Naive thymus-derived CD4-positive, alpha-beta T cell (primary cell): ENCODE results near the gene ESRRB. TPM values are rescaled to one million over a fixed set of nuclear protein-coding genes. Genes with fewer than 3 reads are reported as not detected.
A peak's percentile ranks its signal among the peaks of the same experiment; 100 is the strongest.

Source experiments
- ATAC-seq: fragments of 150-1000 bp; cut with Tn5 transposase; 2 replicates; pipeline ENCODE4 v1.10.0; 2021; ENCODE audit warnings: mild to moderate bottlenecking, moderate library complexity
- CTCF ChIA-PET: fragments of 350-600 bp; sonication (Branson Sonifier 250); formaldehyde crosslinking; loops from one replicate; lab custom pipeline; 2021; ENCODE audit warnings: antibody characterized with exemption; lab: Charles Lee
- POLR2A ChIA-PET: fragments of 350-600 bp; sonication (Branson Sonifier 250); formaldehyde crosslinking; loops from one replicate; lab custom pipeline; 2021; ENCODE audit warnings: antibody characterized with exemption, inconsistent platforms; lab: Charles Lee
- DNase-seq, 9 donors: peaks; one replicate each; pipeline versions ENCODE4 v3.0.0 to v3.0.0-alpha.2; 2020 to 2022; ENCODE audit warnings: mixed read lengths in 1 of 9
- H3K27ac ChIP-seq: one replicate; pipeline ENCODE4 v1.7.0; 2013; ENCODE audit warnings: mild to moderate bottlenecking, low read depth, low read length, moderate library complexity
- H3K27me3 ChIP-seq, 2 donors: one replicate each; pipeline ENCODE4 v1.7.0; 2013; ENCODE audit warnings: low read length in 2 of 2, mild to moderate bottlenecking in 2 of 2, moderate library complexity in 2 of 2; ENCODE audit not compliant: control insufficient read depth in 2 of 2, insufficient read depth in 2 of 2
- H3K36me3 ChIP-seq, 3 experiments: 1 replicate in 2 of 3; 2 replicates in 1 of 3; pipeline ENCODE4 v1.7.0; 2013; ENCODE audit warnings: low read length in 3 of 3, mild to moderate bottlenecking in 3 of 3, moderate library complexity in 1 of 3; ENCODE audit not compliant: insufficient read depth in 3 of 3, control insufficient read depth in 2 of 3
- H3K4me1 ChIP-seq, 2 donors: one replicate each; pipeline ENCODE4 v1.7.0; 2013; ENCODE audit warnings: low read length in 2 of 2, mild to moderate bottlenecking in 2 of 2, moderate library complexity in 1 of 2; ENCODE audit not compliant: control insufficient read depth in 2 of 2, insufficient read depth in 2 of 2
- H3K4me3 ChIP-seq: 2 replicates; pipeline ENCODE4 v1.7.0; 2013; ENCODE audit warnings: mild to moderate bottlenecking, low read length
- H3K9me3 ChIP-seq, 3 experiments: 1 replicate in 2 of 3; 2 replicates in 1 of 3; pipeline ENCODE4 v1.7.0; 2013; ENCODE audit warnings: low read length in 3 of 3; ENCODE audit not compliant: control insufficient read depth in 2 of 3
- H3K27ac Mint-ChIP-seq, 9 donors: one replicate each; pipeline ENCODE4 v1.8.0; 2020 to 2022; ENCODE audit warnings: mixed read lengths in 9 of 9, mild to moderate bottlenecking in 8 of 9, moderate library complexity in 5 of 9, inconsistent platforms in 2 of 9
- H3K27me3 Mint-ChIP-seq, 5 donors: one replicate each; pipeline ENCODE4 v1.8.0; 2021 to 2022; ENCODE audit warnings: mixed read lengths in 5 of 5, mild to moderate bottlenecking in 1 of 5
- H3K36me3 Mint-ChIP-seq, 5 donors: one replicate each; pipeline ENCODE4 v1.8.0; 2020 to 2022; ENCODE audit warnings: mixed read lengths in 5 of 5, mild to moderate bottlenecking in 3 of 5, inconsistent platforms in 1 of 5
- H3K4me1 Mint-ChIP-seq, 7 donors: one replicate each; pipeline ENCODE4 v1.8.0; 2020 to 2022; ENCODE audit warnings: mixed read lengths in 7 of 7, mild to moderate bottlenecking in 3 of 7, inconsistent platforms in 1 of 7
- H3K4me3 Mint-ChIP-seq, 10 donors: one replicate each; pipeline ENCODE4 v1.8.0; 2020 to 2022; ENCODE audit warnings: mild to moderate bottlenecking in 10 of 10, mixed read lengths in 10 of 10, moderate library complexity in 6 of 10, inconsistent platforms in 2 of 10
- H3K9me3 Mint-ChIP-seq, 11 donors: one replicate each; pipeline ENCODE4 v1.8.0; 2020 to 2022; ENCODE audit warnings: mixed read lengths in 11 of 11, mild to moderate bottlenecking in 4 of 11, inconsistent platforms in 1 of 11, moderate library complexity in 1 of 11
- intact Hi-C, 2 donors: fragments of 100-400 bp; cut with micrococcal nuclease; formaldehyde crosslinking; loops; one replicate each; pipeline ENCODE4 v1.15.1; 2023
- polyA plus RNA-seq, 2 donors: library from polyadenylated mRNA; unstranded; fragments of 300-500 nt; fragmentation: Illumina TruSeq; gene quantifications; one replicate each; pipeline ENCODE4 v1.2.3, GENCODE V29; 2021
- total RNA-seq, 6 experiments: library from RNA in 5 of 6; stranded (reverse) in 5 of 6; gene quantifications; 1 replicate in 5 of 6; 2 replicates in 1 of 6; pipeline ENCODE4 v1.2.3 and lab custom pipeline; 2021 to 2026

Gene ESRRB
- total RNA-seq (under 1 TPM in 2 of 5 experiments, not detected in 3; 0.20 to 0.48 TPM), polyA plus RNA-seq (under 1 TPM in 1 of 2 donors, not detected in 1; 0.16 TPM), total RNA-seq (lab: John Stamatoyannopoulos, UW) (not detected)

GRCh38 chr14:76375947-76376404 lies at the start of gene ESRRB:
Gene ESRRB, plus strand, starts transcription at chr14:76376137. Its CDS starts 265 bp downstream, at chr14:76376402.
- Histone ChIP-seq H3K9me3 (no peaks in the 10 kb centered on the region), H3K4me1 (no peaks in the 10 kb centered on the region), H3K27me3 (no peaks in the 10 kb centered on the region), H3K4me3 (no peak within 1 kb of the TSS), H3K27ac (no peak within 1 kb of the TSS), H3K36me3 (no peaks in the 10 kb centered on the region)
- intact Hi-C loops, result no loop called here
- ChIA-PET CTCF (interaction anchor here (0.6 kb wide), 1 partner anchor 14 kb away, joined by 6 read pairs; no protein-coding TSS in a partner anchor), POLR2A (no interaction called here)
- DNase-seq (no peak), ATAC-seq (no peak)
- peaks cover 0 to 8% (median 3%) of the 10 kb centered on the region in 7 donors for H3K4me1 Mint-ChIP-seq
- H3K27me3 Mint-ChIP-seq, result peaks cover 53 to 71% (median 65%) of the 10 kb centered on the region in 5 donors
- peaks cover 0 to 1% (median 0%) of the 10 kb centered on the region in 11 donors for H3K9me3 Mint-ChIP-seq
- no peaks in the 10 kb centered on the region for H3K36me3 Mint-ChIP-seq
- peak within 1 kb of the TSS in 1 of 10 donors; percentile 33 for H3K4me3 Mint-ChIP-seq
- H3K27ac Mint-ChIP-seq, result no peak within 1 kb of the TSS

DNA sequence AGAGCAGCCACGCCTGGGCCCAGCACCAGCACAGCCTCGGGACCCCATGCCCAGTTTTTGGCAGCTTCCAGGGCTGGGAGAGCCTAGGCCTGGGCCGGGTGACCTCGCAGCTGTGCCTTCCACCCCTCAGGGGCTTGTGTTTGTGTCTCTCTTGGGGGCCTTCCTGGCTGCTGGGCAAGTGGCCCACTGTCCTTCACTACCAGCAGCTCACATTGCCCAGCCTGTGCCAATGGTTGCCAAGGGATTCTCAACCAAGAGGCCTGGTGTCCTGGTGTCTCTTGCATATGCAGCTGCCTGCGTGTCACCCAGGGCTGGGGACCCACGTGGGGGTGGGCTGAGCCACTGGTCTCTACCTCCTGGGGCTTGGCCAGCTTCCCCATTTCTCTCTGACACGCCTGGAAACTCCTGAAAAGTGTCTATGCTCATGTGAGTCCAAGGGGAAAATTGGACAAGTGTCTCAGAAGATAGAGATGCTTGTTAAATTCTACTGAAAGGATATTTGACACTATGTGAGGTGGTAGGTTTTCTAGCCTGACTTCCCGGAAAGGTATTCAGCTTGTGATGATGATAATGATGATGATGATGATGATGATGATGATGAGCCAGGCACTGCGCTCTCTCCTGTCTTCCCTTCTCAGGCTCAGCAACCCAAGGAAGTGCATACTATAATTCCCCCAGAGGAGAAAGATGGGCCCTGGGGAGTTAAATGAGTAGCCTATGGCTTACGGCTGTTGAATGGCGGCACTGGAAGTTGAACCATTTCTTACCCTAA lies 48.8 kb upstream of the ESRRB start:
- Histone ChIP-seq H3K27me3 (peaks cover 0 to 3% of the 10 kb centered on the region in 2 donors), H3K9me3 (no peaks in the 10 kb centered on the region), H3K36me3 (no peaks in the 10 kb centered on the region), H3K4me3 (no peak overlapping the region), H3K4me1 (no peaks in the 10 kb centered on the region), H3K27ac (no peak overlapping the region)
- intact Hi-C loops, result no loop called here
- POLR2A ChIA-PET, result no interaction called here
- H3K27ac Mint-ChIP-seq, result no peak overlapping the region
- H3K27me3 Mint-ChIP-seq, result peaks cover 26 to 64% (median 49%) of the 10 kb centered on the region in 5 donors
- ATAC-seq, result no peak
- peaks cover 0 to 3% (median 0%) of the 10 kb centered on the region in 11 donors for H3K9me3 Mint-ChIP-seq
- H3K4me3 Mint-ChIP-seq, result no peak overlapping the region
- no peaks in the 10 kb centered on the region for H3K36me3 Mint-ChIP-seq
- DNase-seq, result no peak
- CTCF ChIA-PET, result no interaction called here
- H3K4me1 Mint-ChIP-seq, result peaks cover 0 to 2% (median 0%) of the 10 kb centered on the region in 7 donors

DNA sequence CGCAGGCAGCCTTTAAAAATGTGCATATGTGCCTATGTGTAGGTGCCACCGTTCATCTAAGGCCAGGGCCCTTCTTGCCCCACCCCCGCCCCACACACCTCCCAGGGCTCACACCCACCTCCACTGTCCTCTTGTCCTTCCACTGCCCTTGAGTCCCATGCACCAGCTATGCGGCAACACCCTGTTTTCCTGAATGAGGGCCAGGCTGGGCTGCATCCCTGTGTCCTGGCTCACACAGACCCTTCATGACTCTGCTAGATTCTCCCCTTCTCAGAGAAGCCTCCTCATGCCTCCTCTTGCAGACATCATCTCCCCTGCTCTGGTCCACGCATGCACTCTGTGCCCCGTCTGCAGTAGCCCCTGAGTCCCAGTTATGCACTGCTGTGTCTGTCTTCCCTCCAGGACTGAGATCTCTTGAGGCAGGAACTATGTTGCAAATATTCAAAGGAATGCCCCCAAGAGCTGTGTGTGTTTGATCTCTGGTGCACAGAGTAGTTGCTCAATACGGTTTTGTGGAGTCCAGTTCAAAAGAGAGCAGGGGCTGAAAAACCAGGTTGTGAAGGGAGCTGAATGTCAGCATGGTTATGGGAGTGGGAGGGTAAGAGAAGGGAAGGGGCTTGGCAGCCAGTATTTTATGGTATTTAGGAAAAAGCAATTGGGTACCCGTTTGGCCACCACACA lies 47.3 kb upstream of the ESRRB start:
- ATAC-seq, result no peak
- Mint-ChIP-seq H3K4me1 (peaks cover 0 to 2% (median 0%) of the 10 kb centered on the region in 7 donors), H3K27ac (no peak overlapping the region), H3K4me3 (no peak overlapping the region), H3K9me3 (peaks cover 0 to 3% (median 0%) of the 10 kb centered on the region in 11 donors), H3K36me3 (no peaks in the 10 kb centered on the region), H3K27me3 (peaks cover 26 to 59% (median 50%) of the 10 kb centered on the region in 5 donors)
- Histone ChIP-seq H3K9me3 (no peaks in the 10 kb centered on the region), H3K4me3 (no peak overlapping the region), H3K36me3 (no peaks in the 10 kb centered on the region), H3K27ac (no peak overlapping the region), H3K4me1 (no peaks in the 10 kb centered on the region), H3K27me3 (peaks cover 0 to 3% of the 10 kb centered on the region in 2 donors)
- DNase-seq, result no peak
- ChIA-PET POLR2A (no interaction called here), CTCF (no interaction called here)
- intact Hi-C loops, result no loop called here

- ChIA-PET POLR2A (no interaction called here), CTCF (no interaction called here)
- no peak overlapping the region for H3K27ac ChIP-seq
- H3K27ac Mint-ChIP-seq, result no peak overlapping the region
- peaks cover 0 to 3% of the 10 kb centered on the region in 2 donors for H3K27me3 ChIP-seq
- H3K27me3 Mint-ChIP-seq, result peaks cover 26 to 57% (median 47%) of the 10 kb centered on the region in 5 donors
- H3K36me3 Mint-ChIP-seq, result no peaks in the 10 kb centered on the region
- no peak for DNase-seq
- H3K36me3 ChIP-seq, result no peaks in the 10 kb centered on the region
- peaks cover 0 to 3% (median 0%) of the 10 kb centered on the region in 11 donors for H3K9me3 Mint-ChIP-seq
- H3K4me3 Mint-ChIP-seq, result no peak overlapping the region
- intact Hi-C loops, result no loop called here
- H3K9me3 ChIP-seq, result no peaks in the 10 kb centered on the region
- H3K4me3 ChIP-seq, result no peak overlapping the region
- no peaks in the 10 kb centered on the region for H3K4me1 ChIP-seq
- no peak for ATAC-seq
- H3K4me1 Mint-ChIP-seq, result peaks cover 0 to 2% (median 0%) of the 10 kb centered on the region in 7 donors
These were observed 46.6 kb upstream of the ESRRB start for GRCh38 chr14:76329154-76329928.

GRCh38 chr14:76329951-76330350 lies 46.0 kb upstream of the ESRRB start:
- Mint-ChIP-seq H3K4me3 (no peak overlapping the region), H3K36me3 (no peaks in the 10 kb centered on the region), H3K4me1 (peaks cover 0 to 2% (median 0%) of the 10 kb centered on the region in 7 donors), H3K9me3 (peaks cover 0 to 3% (median 0%) of the 10 kb centered on the region in 11 donors), H3K27me3 (peaks cover 27 to 57% (median 47%) of the 10 kb centered on the region in 5 donors), H3K27ac (no peak overlapping the region)
- no peaks in the 10 kb centered on the region for H3K9me3 ChIP-seq
- no peak overlapping the region for H3K27ac ChIP-seq
- H3K27me3 ChIP-seq, result peaks cover 0 to 3% of the 10 kb centered on the region in 2 donors
- H3K4me3 ChIP-seq, result no peak overlapping the region
- H3K4me1 ChIP-seq, result no peaks in the 10 kb centered on the region
- ATAC-seq, result no peak
- POLR2A ChIA-PET, result no interaction called here
- H3K36me3 ChIP-seq, result no peaks in the 10 kb centered on the region
- CTCF ChIA-PET, result no interaction called here
- intact Hi-C loops, result no loop called here
- DNase-seq, result no peak
